GM12878 (cell line): ENCODE data around the gene BCAS4. TPM values are rescaled to one million over a fixed set of nuclear protein-coding genes. Genes with fewer than 3 reads are reported as not detected.

Source experiments
- ATAC-seq: fragments of 200-7000 bp; cut with Tn5 transposase; 3 replicates; pipeline ENCODE4 v1.9.1; 2020; ENCODE audit warnings: mild to moderate bottlenecking, moderate library complexity
- BruUV-seq: library from RNA; stranded (reverse); fragments of 400-500 nt; replicated peaks from 2 replicates; lab custom pipeline; 2021; lab: Mats Ljungman, UMichigan
- CTCF ChIA-PET: fragments of 300-600 bp; sonication (Branson Sonifier 250); formaldehyde crosslinking; extraction: SDS; loops from one replicate; lab custom pipeline; 2021; ENCODE audit warnings: inconsistent platforms; lab: Yijun Ruan, JAX
- POLR2A ChIA-PET: fragments of 350-600 bp; formaldehyde crosslinking; extraction: SDS; loops from one replicate; lab custom pipeline; 2021; ENCODE audit warnings: inconsistent platforms; lab: Charles Lee
- RAD21 ChIA-PET: fragments of 300-600 bp; sonication (Branson Sonifier 250); formaldehyde crosslinking; loops from one replicate; lab custom pipeline; 2023; ENCODE audit warnings: antibody characterized with exemption; ENCODE audit not compliant: unreplicated experiment; lab: Charles Lee
- SMC1A ChIA-PET: fragments of 300-600 bp; sonication (Branson Sonifier 250); formaldehyde crosslinking; loops from one replicate; lab custom pipeline; 2023; ENCODE audit not compliant: unreplicated experiment, uncharacterized antibody; lab: Charles Lee
- DNase-seq: peaks from one replicate; pipeline ENCODE4 v3.0.0-alpha.2; 2011; ENCODE audit warnings: low read depth, low spot score
- FAIRE-seq: peaks from 3 replicates; lab custom pipeline; 2011; peaks lifted over from hg19 to GRCh38; lab: Jason Lieb, UNC
- H2AFZ ChIP-seq: 2 replicates; pipeline ENCODE4 v1.6.0; 2011; ENCODE audit warnings: low read depth, low read length, control low read depth; ENCODE audit not compliant: control insufficient read depth
- H3K27ac ChIP-seq: 2 replicates; pipeline ENCODE4 v1.5.1; 2011; ENCODE audit warnings: control low read depth; ENCODE audit not compliant: control insufficient read depth, insufficient read depth
- H3K27me3 ChIP-seq, 2 experiments: replicated peaks in 1 of 2; 2 replicates each; pipeline versions ENCODE4 v1.6.0 to v1.6.1; 2011; ENCODE audit warnings: low read length in 1 of 2; ENCODE audit not compliant: control insufficient read depth in 2 of 2, insufficient read depth in 2 of 2
- H3K36me3 ChIP-seq, 2 experiments: 2 replicates each; pipeline ENCODE4 v1.5.1; 2011; ENCODE audit warnings: low read length in 1 of 2; ENCODE audit not compliant: control insufficient read depth in 2 of 2, insufficient read depth in 2 of 2
- H3K4me1 ChIP-seq: 2 replicates; pipeline ENCODE4 v1.6.1; 2011; ENCODE audit warnings: mild to moderate bottlenecking, low read length, moderate library complexity, mixed read lengths; ENCODE audit not compliant: control insufficient read depth, insufficient read depth
- H3K4me2 ChIP-seq: 2 replicates; pipeline ENCODE4 v1.6.0; 2011; ENCODE audit warnings: control low read depth; ENCODE audit not compliant: control insufficient read depth, insufficient read depth
- H3K4me3 ChIP-seq: fragments of 200-600 bp; sonication (generic); 2 replicates; pipeline ENCODE4 v1.5.1; 2016
- H3K79me2 ChIP-seq: 2 replicates; pipeline ENCODE4 v1.6.0; 2011; ENCODE audit warnings: low read length; ENCODE audit not compliant: control insufficient read depth, insufficient read depth
- H3K9ac ChIP-seq: 2 replicates; pipeline ENCODE4 v1.8.0; 2011; ENCODE audit warnings: low read length, control low read depth, mixed read lengths; ENCODE audit not compliant: control insufficient read depth, insufficient read depth
- H3K9me3 ChIP-seq: replicated peaks from 3 replicates; pipeline ENCODE4 v1.5.1; 2011; ENCODE audit warnings: mild to moderate bottlenecking, low read length; ENCODE audit not compliant: control insufficient read depth, insufficient read depth
- H4K20me1 ChIP-seq: 2 replicates; pipeline ENCODE4 v1.6.0; 2011; ENCODE audit not compliant: control insufficient read depth, insufficient read depth
- BCL11A ChIP-seq: IDR thresholded peaks from 2 replicates; pipeline ENCODE4 v1.6.1; 2011; ENCODE audit warnings: low read depth, low read length
- BCL3 ChIP-seq: IDR thresholded peaks from 2 replicates; pipeline ENCODE4 v1.6.1; 2011; ENCODE audit warnings: borderline replicate concordance, low read depth, mild to moderate bottlenecking, moderate library complexity, low read length; ENCODE audit not compliant: insufficient read depth, poor library complexity, severe bottlenecking
- CTCF ChIP-seq, 3 experiments: IDR thresholded peaks in 2 of 3; conservative IDR thresholded peaks in 1 of 3; 2 replicates each; pipeline ENCODE4 v1.5.1; 2011; ENCODE audit warnings: low read depth in 3 of 3, low read length in 3 of 3, mild to moderate bottlenecking in 3 of 3, control low read depth in 2 of 3, moderate library complexity in 2 of 3, inconsistent platforms in 1 of 3, mixed read lengths in 1 of 3; ENCODE audit not compliant: control insufficient read depth in 2 of 3, insufficient read depth in 1 of 3; ENCODE audit errors: extremely low read depth in 1 of 3
- HDAC6 ChIP-seq: fragments of 200-600 bp; sonication (generic); IDR thresholded peaks from one replicate; pipeline ENCODE4 v1.8.0; 2017; ENCODE audit warnings: antibody characterized with exemption; ENCODE audit not compliant: unreplicated experiment
- IRF3 ChIP-seq: fragments of 450-650 bp; IDR thresholded peaks from 2 replicates; pipeline ENCODE4 v1.6.1; 2014; ENCODE audit warnings: mild to moderate bottlenecking
- JUNB ChIP-seq: IDR thresholded peaks from 2 replicates; pipeline ENCODE4 v1.6.1; 2016; ENCODE audit warnings: antibody characterized with exemption, mild to moderate bottlenecking
- LARP7 ChIP-seq: fragments of 450-650 bp; IDR thresholded peaks from 2 replicates; pipeline ENCODE4 v1.6.1; 2017; ENCODE audit warnings: mild to moderate bottlenecking
- MAX ChIP-seq: IDR thresholded peaks from 2 replicates; pipeline ENCODE4 v1.6.1; 2012; ENCODE audit warnings: low read depth, low read length, improper control_type of control experiment
- MTA3 ChIP-seq: IDR thresholded peaks from 2 replicates; pipeline ENCODE4 v1.6.1; 2012; ENCODE audit warnings: low read length, inconsistent platforms, borderline replicate concordance
- MYB ChIP-seq: fragments of 150-350 bp; IDR thresholded peaks from 2 replicates; pipeline ENCODE4 v1.6.1; 2014; ENCODE audit warnings: mild to moderate bottlenecking, low read depth, low read length, borderline replicate concordance
- POLR2A ChIP-seq: IDR thresholded peaks from 2 replicates; pipeline ENCODE4 v1.6.1; 2011; ENCODE audit warnings: low read depth, mild to moderate bottlenecking, low read length
- RELA ChIP-seq: fragments of 450-650 bp; IDR thresholded peaks from 2 replicates; pipeline ENCODE4 v1.8.0; 2014; ENCODE audit warnings: borderline replicate concordance; ENCODE audit not compliant: partially characterized antibody
- STAT3 ChIP-seq: IDR thresholded peaks from 2 replicates; pipeline ENCODE4 v1.6.1; 2011; ENCODE audit warnings: low read depth, low read length, improper control_type of control experiment
- ZNF274 ChIP-seq: IDR thresholded peaks from one replicate; pipeline ENCODE4 v1.8.0; 2011; ENCODE audit not compliant: insufficient read length, insufficient read depth
- ZNF384 ChIP-seq: IDR thresholded peaks from 2 replicates; pipeline ENCODE4 v1.6.1; 2012; ENCODE audit warnings: low read depth, mild to moderate bottlenecking, low read length, improper control_type of control experiment, borderline replicate concordance
- WGBS: methylation state at CpG from one replicate; pipeline ENCODE4 v1.1.6; 2016; ENCODE audit warnings: low lambda C conversion rate; ENCODE audit not compliant: insufficient replicate concordance, insufficient coverage; ENCODE audit errors: missing lambda C conversion rate; 5-methylcytosine and 5-hydroxymethylcytosine counted together
- in situ Hi-C: fragments of 300-500 bp; cut with MboI; formaldehyde crosslinking; loops from 9 replicates; pipeline ENCODE4 v1.14.3; 2018; ENCODE audit warnings: mixed read lengths
- intact Hi-C: fragments of 100-400 bp; cut with micrococcal nuclease; formaldehyde crosslinking; loops from one replicate; pipeline ENCODE4 v1.14.2; 2022; ENCODE audit not compliant: unreplicated experiment
- polyA plus RNA-seq, 11 experiments: library from polyadenylated mRNA; depleted of rRNA in 4 of 11; unstranded in 6 of 11; stranded (reverse) in 5 of 11; fragments of >200 nt; fragmentation: Nextera tagmentation in 4 of 11; fragmentation: Illumina TruSeq in 1 of 11; extraction: Ambion mirVana in 4 of 11; extraction: Trizol in 1 of 11; gene quantifications; 1 replicate in 1 of 11; 2 replicates in 10 of 11; pipeline versions ENCODE4 v1.2.1 to v1.2.3, GENCODE V29; 2011 to 2016; ENCODE audit warnings: inconsistent platforms in 2 of 11, missing spikeins in 2 of 11, low read depth in 1 of 11
- total RNA-seq, 4 experiments: library from RNA; depleted of rRNA in 3 of 4; stranded (reverse); fragments of >200 nt in 3 of 4; fragmentation: Illumina TruSeq in 1 of 4; extraction: Trizol in 1 of 4; gene quantifications; 2 replicates each; pipeline versions ENCODE4 v1.2.1 to v1.2.3, GENCODE V29; 2013 to 2021

BCAS4 gene
- total and polyA plus RNA-seq, 10 of the 15 experiments (the other 5 are each of a cell fraction or from before 2014, with no cell fraction given), result 14.8 to 214 (median 65.3) TPM

- no peak overlapping the region for H3K9ac ChIP-seq
- SMC1A ChIA-PET, result interaction anchor here (0.6 to 1.3 kb wide), 2 partner anchors 58 to 61 kb away, joined by 3 to 4 read pairs; no protein-coding TSS in a partner anchor
- WGBS, result 94% methylated on average over 19 of the region's 19 CpGs
These were observed 75.8 kb downstream of the BCAS4 start for GRCh38 chr20:50870561-50871161.

More at GRCh38 chr20:50870561-50871161, 75.8 kb downstream of the BCAS4 start:
- TF ChIP-seq IRF3 (no peak), CTCF (IDR thresholded peaks at IDR 0.05 in 2 of 3, conservative IDR thresholded peaks at IDR 0.05 in 1 of 3; ENCODE audit: control insufficient read depth in 2 of 3, extremely low read depth in 1 of 3, insufficient read depth in 1 of 3, low read depth in 3 of 3, low read length in 3 of 3) (no peak), JUNB (no peak), MAX (no peak), BCL3 (no peak), LARP7 (no peak), ZNF274 (no peak), RELA (no peak), MTA3 (no peak), ZNF384 (no peak), STAT3 (no peak), HDAC6 (no peak), MYB (no peak), POLR2A (no peak), BCL11A (no peak)
- intact Hi-C loops, result no loop called here
- Histone ChIP-seq H3K4me2 (no peak overlapping the region), H3K27me3 (no peaks in the 10 kb centered on the region), H4K20me1 (no peaks in the 10 kb centered on the region), H3K36me3 (peaks cover 0 to 7% of the 10 kb centered on the region in 2 experiments; a peak in 1 of 4 replicates), H3K79me2 (no peaks in the 10 kb centered on the region; the same call in 1 of the 2 replicates), H3K9me3 (no peaks in the 10 kb centered on the region), H3K27ac (no peak overlapping the region), H2AFZ (no peak overlapping the region), H3K4me1 (no peaks in the 10 kb centered on the region), H3K4me3 (no peak overlapping the region)
- in situ Hi-C loops, result no loop called here
- ChIA-PET CTCF (no interaction called here), POLR2A (no interaction called here), RAD21 (no interaction called here)
- DNase-seq (no peak), ATAC-seq (no peak), FAIRE-seq (no peak)
- BruUV-seq, result no TSS peak
